H1 (cell line): ENCODE data around the gene VMP1. TPM values are rescaled to one million over a fixed set of nuclear protein-coding genes. Genes with fewer than 3 reads are reported as not detected.

ENCODE experiments used
- CTCF ChIA-PET: fragments of 300-600 bp; sonication (Branson Sonifier 250); formaldehyde crosslinking; loops from one replicate; lab custom pipeline; 2021; ENCODE audit not compliant: partially characterized antibody; lab: Charles Lee
- POLR2A ChIA-PET: fragments of 300-600 bp; sonication (Branson Sonifier 250); formaldehyde crosslinking; loops from one replicate; lab custom pipeline; 2021; ENCODE audit warnings: inconsistent platforms; ENCODE audit not compliant: partially characterized antibody; lab: Charles Lee
- DNase-seq, 2 experiments: peaks; one replicate each; pipeline versions ENCODE4 v3.0.0 to v3.0.0-alpha.2; 2010 to 2022; ENCODE audit warnings: low spot score in 2 of 2, low read depth in 1 of 2, mixed read lengths in 1 of 2
- FAIRE-seq: peaks from 2 replicates; lab custom pipeline; 2011; peaks lifted over from hg19 to GRCh38; lab: Jason Lieb, UNC
- H2AFZ ChIP-seq: 2 replicates; pipeline ENCODE4 v1.8.1; 2012; ENCODE audit warnings: low read length, inconsistent platforms
- H2AK5ac ChIP-seq: 2 replicates; pipeline ENCODE4 v1.6.1; 2013; ENCODE audit warnings: low read depth, low read length
- H2BK120ac ChIP-seq: replicated peaks from 2 replicates; pipeline ENCODE3; 2013; ENCODE audit warnings: low read depth, low read length, inconsistent platforms
- H2BK12ac ChIP-seq: 2 replicates; pipeline ENCODE4 v1.6.1; 2013; ENCODE audit warnings: low read depth, low read length
- H2BK15ac ChIP-seq: 2 replicates; pipeline ENCODE4 v1.6.1; 2013; ENCODE audit warnings: low read length
- H2BK20ac ChIP-seq: 2 replicates; pipeline ENCODE4 v1.6.1; 2013; ENCODE audit warnings: low read length
- H2BK5ac ChIP-seq: 2 replicates; pipeline ENCODE4 v1.6.1; 2013; ENCODE audit warnings: low read depth, low read length
- H3K14ac ChIP-seq: 2 replicates; pipeline ENCODE4 v1.6.1; 2013; ENCODE audit warnings: inconsistent platforms; ENCODE audit not compliant: insufficient read length
- H3K18ac ChIP-seq: 2 replicates; pipeline ENCODE4 v1.6.1; 2013; ENCODE audit warnings: low read length; ENCODE audit errors: extremely low read depth
- H3K23ac ChIP-seq: 2 replicates; pipeline ENCODE4 v1.6.1; 2013; ENCODE audit warnings: inconsistent platforms; ENCODE audit not compliant: insufficient read length
- H3K23me2 ChIP-seq: 2 replicates; pipeline ENCODE4 v1.6.1; 2013; ENCODE audit warnings: low read depth, low read length
- H3K27ac ChIP-seq: 2 replicates; pipeline ENCODE4 v1.6.1; 2011; ENCODE audit warnings: low read depth, low read length, inconsistent platforms
- H3K27me3 ChIP-seq, 4 experiments: replicated peaks in 1 of 4; 1 replicate in 1 of 4; 2 replicates in 3 of 4; pipeline versions ENCODE4 v1.6.1 to v1.8.1; 2011 to 2013; ENCODE audit warnings: low read length in 3 of 4, mild to moderate bottlenecking in 3 of 4, inconsistent platforms in 2 of 4, mixed read lengths in 2 of 4, moderate library complexity in 1 of 4; ENCODE audit not compliant: control insufficient read depth in 3 of 4, insufficient read depth in 3 of 4; ENCODE audit errors: extremely low read depth in 1 of 4
- H3K36me3 ChIP-seq, 4 experiments: 2 replicates each; pipeline versions ENCODE4 v1.6.1 to v1.8.1; 2011 to 2013; ENCODE audit warnings: mild to moderate bottlenecking in 4 of 4, low read length in 3 of 4, moderate library complexity in 2 of 4, control low read depth in 1 of 4, inconsistent platforms in 1 of 4; ENCODE audit not compliant: insufficient read depth in 4 of 4, control insufficient read depth in 2 of 4
- H3K4ac ChIP-seq: replicated peaks from 2 replicates; pipeline ENCODE3; 2013; ENCODE audit warnings: low read length, low read depth, mixed read lengths, inconsistent platforms; ENCODE audit not compliant: insufficient read length
- H3K4me1 ChIP-seq, 4 experiments: replicated peaks in 1 of 4; 1 replicate in 1 of 4; 2 replicates in 3 of 4; pipeline versions ENCODE4 v1.6.1 to v1.8.1; 2011 to 2013; ENCODE audit warnings: low read length in 3 of 4, inconsistent platforms in 2 of 4, mixed read lengths in 1 of 4; ENCODE audit not compliant: insufficient read depth in 4 of 4, control insufficient read depth in 3 of 4
- H3K4me2 ChIP-seq, 2 experiments: 2 replicates each; pipeline versions ENCODE4 v1.6.1 to v1.8.1; 2011 to 2013; ENCODE audit warnings: low read depth in 2 of 2, low read length in 2 of 2, control low read depth in 1 of 2, inconsistent platforms in 1 of 2, mild to moderate bottlenecking in 1 of 2; ENCODE audit not compliant: insufficient read depth in 1 of 2
- H3K4me3 ChIP-seq, 4 experiments: fragments of 200-600, 300-600 bp in 1 of 4; sonication (generic), shearing (Covaris generic), sonication (Bioruptor Twin) in 1 of 4; 2 replicates each; pipeline versions ENCODE4 v1.5.1 to v1.8.1; 2011 to 2016; ENCODE audit warnings: low read length in 4 of 4, low read depth in 3 of 4, control low read depth in 2 of 4, inconsistent platforms in 2 of 4, mild to moderate bottlenecking in 2 of 4, mixed read lengths in 1 of 4, moderate library complexity in 1 of 4; ENCODE audit not compliant: insufficient read depth in 2 of 4; ENCODE audit errors: extremely low read depth in 1 of 4
- H3K56ac ChIP-seq: replicated peaks from 2 replicates; pipeline ENCODE3; 2013; ENCODE audit warnings: low read depth, mild to moderate bottlenecking, mixed read lengths, low read length, inconsistent platforms; ENCODE audit not compliant: insufficient read length
- H3K79me1 ChIP-seq: 2 replicates; pipeline ENCODE4 v1.6.1; 2013; ENCODE audit warnings: low read depth, low read length, control low read depth
- H3K79me2 ChIP-seq, 2 experiments: 2 replicates each; pipeline versions ENCODE4 v1.6.1 to v1.8.1; 2012 to 2013; ENCODE audit warnings: low read length in 2 of 2, mild to moderate bottlenecking in 2 of 2, inconsistent platforms in 1 of 2; ENCODE audit not compliant: insufficient read depth in 2 of 2, control insufficient read depth in 1 of 2
- H3K9ac ChIP-seq, 4 experiments: replicated peaks in 1 of 4; 1 replicate in 1 of 4; 2 replicates in 3 of 4; pipeline versions ENCODE4 v1.6.1 to v1.8.1; 2011 to 2013; ENCODE audit warnings: low read depth in 3 of 4, low read length in 3 of 4, control low read depth in 2 of 4, mild to moderate bottlenecking in 2 of 4, moderate library complexity in 2 of 4, inconsistent platforms in 1 of 4; ENCODE audit errors: extremely low read depth in 1 of 4
- H3K9me3 ChIP-seq, 2 experiments: 2 replicates each; pipeline versions ENCODE4 v1.6.1 to v1.8.1; 2012 to 2013; ENCODE audit warnings: mild to moderate bottlenecking in 2 of 2, moderate library complexity in 2 of 2, control low read depth in 1 of 2, inconsistent platforms in 1 of 2, low read depth in 1 of 2, low read length in 1 of 2, mixed read lengths in 1 of 2; ENCODE audit not compliant: insufficient read depth in 2 of 2
- H4K20me1 ChIP-seq, 2 experiments: replicated peaks in 1 of 2; 2 replicates each; pipeline versions ENCODE3 to v1.8.1; 2011 to 2013; ENCODE audit warnings: inconsistent platforms in 2 of 2, low read length in 2 of 2, mild to moderate bottlenecking in 1 of 2; ENCODE audit not compliant: insufficient read depth in 2 of 2, control insufficient read depth in 1 of 2
- H4K5ac ChIP-seq: 2 replicates; pipeline ENCODE4 v1.6.1; 2013; ENCODE audit warnings: low read length, low read depth, mixed read lengths, inconsistent platforms; ENCODE audit not compliant: insufficient read length
- H4K8ac ChIP-seq: 2 replicates; pipeline ENCODE4 v1.8.0; 2013; ENCODE audit warnings: mild to moderate bottlenecking, moderate library complexity, low read length, inconsistent platforms; ENCODE audit not compliant: insufficient read depth; ENCODE audit errors: extremely low read depth
- H4K91ac ChIP-seq: replicated peaks from 2 replicates; pipeline ENCODE3; 2013; ENCODE audit warnings: low read length, mixed read lengths, inconsistent platforms; ENCODE audit not compliant: insufficient read length
- JUN ChIP-seq: IDR thresholded peaks from 2 replicates; pipeline ENCODE4 v1.6.1; 2011; ENCODE audit warnings: low read depth, mild to moderate bottlenecking, improper control_type of control experiment, low read length
- RBBP5 ChIP-seq: IDR thresholded peaks from 2 replicates; pipeline ENCODE4 v1.7.1; 2012; ENCODE audit warnings: low read depth, mild to moderate bottlenecking, inconsistent platforms, low read length, moderate library complexity, borderline replicate concordance
- ZNF274 ChIP-seq: IDR thresholded peaks from 2 replicates; pipeline ENCODE4 v1.7.0; 2012; ENCODE audit warnings: low read length, borderline replicate concordance; ENCODE audit errors: extremely low read depth
- WGBS, 2 experiments: shearing (Covaris generic) in 1 of 2; methylation state at CpG; one replicate each; pipeline versions ENCODE4 v1.1.6 to v1.1.7; 2013 to 2015; ENCODE audit warnings: low lambda C conversion rate in 2 of 2, mixed read lengths in 2 of 2, inconsistent platforms in 1 of 2, low coverage in 1 of 2, missing lambda C conversion rate in 1 of 2; ENCODE audit not compliant: insufficient replicate concordance in 2 of 2, insufficient coverage in 1 of 2, insufficient read length in 1 of 2; ENCODE audit errors: extremely low coverage in 1 of 2, missing lambda C conversion rate in 1 of 2; 5-methylcytosine and 5-hydroxymethylcytosine counted together
- polyA plus RNA-seq, 7 experiments: library from polyadenylated mRNA; depleted of rRNA in 3 of 7; stranded (reverse) in 5 of 7; unstranded in 2 of 7; fragments of >200 nt in 5 of 7; fragments of 200-250 nt in 2 of 7; gene quantifications; 1 replicate in 5 of 7; 2 replicates in 1 of 7; 4 replicates in 1 of 7; pipeline versions ENCODE4 v1.2.1 to v1.2.3, GENCODE V29; 2011 to 2013; ENCODE audit warnings: missing spikeins in 2 of 7, mixed read lengths in 2 of 7
- total RNA-seq: library from RNA; stranded (reverse); fragmentation: NEBNext Ultra II Directional; extraction: Animal tissue kit (Norgen Biotek cat#: 25700); gene quantifications from 2 replicates; pipeline ENCODE4 v1.2.1, GENCODE V29; 2021

The VMP1 gene
- total and polyA plus RNA-seq, 2 of the 8 experiments (the other 6 are each of a cell fraction or from before 2014, with no cell fraction given) = 45.0 to 92.7 TPM

DNA sequence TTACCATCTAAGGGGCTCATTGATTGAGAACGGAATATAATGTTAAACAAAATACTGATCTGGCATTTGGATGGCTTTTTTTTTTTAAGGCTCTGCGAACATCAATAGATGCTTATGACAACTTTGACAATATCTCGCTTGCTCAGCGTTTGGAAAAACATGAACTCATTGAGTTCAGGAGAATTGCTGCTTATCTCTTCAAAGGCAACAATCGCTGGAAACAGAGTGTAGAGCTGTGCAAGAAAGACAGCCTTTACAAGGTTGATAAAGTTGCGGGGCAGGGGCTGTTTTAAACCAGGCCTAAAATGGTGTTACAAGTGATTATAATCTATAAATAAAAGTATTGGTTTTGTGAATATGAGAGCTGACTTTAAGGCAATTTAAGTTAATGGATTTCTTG is 22.5 kb upstream of the VMP1 start:
- no peak overlapping the region for H2BK20ac ChIP-seq
- H2AK5ac ChIP-seq = no peak overlapping the region
- H3K18ac ChIP-seq = no peak overlapping the region
- H4K91ac ChIP-seq = no peak overlapping the region
- no peaks in the 10 kb centered on the region for H3K4me1 ChIP-seq
- WGBS, 2 experiments = 97% methylated on average over 6 of the region's 6 CpGs; no CpG with 5 or more reads in 1 of the 2 experiments
- no peak overlapping the region for H3K4me3 ChIP-seq
- no peak overlapping the region for H2AFZ ChIP-seq
- no peaks in the 10 kb centered on the region for H3K23me2 ChIP-seq
- no peaks in the 10 kb centered on the region for H3K27me3 ChIP-seq
- H2BK12ac ChIP-seq = no peak overlapping the region
- H3K9me3 ChIP-seq = no peaks in the 10 kb centered on the region
- no peak overlapping the region for H2BK15ac ChIP-seq
- no peak overlapping the region for H3K27ac ChIP-seq
- H4K5ac ChIP-seq = no peak overlapping the region
- no peak overlapping the region for H3K4ac ChIP-seq
- H4K8ac ChIP-seq = no peak overlapping the region; the same call in 1 of the 2 replicates
- H3K36me3 ChIP-seq = peaks cover 24 to 97% (median 73%) of the 10 kb centered on the region in 4 experiments
- no peak overlapping the region for H2BK5ac ChIP-seq
- no peak for TF ChIP-seq ZNF274
- TF ChIP-seq RBBP5 = no peak
- no peak for TF ChIP-seq JUN
- FAIRE-seq (no peak), DNase-seq (no peak)
- H3K79me2 ChIP-seq = no peaks in the 10 kb centered on the region
- no peak overlapping the region for H3K4me2 ChIP-seq
- H3K9ac ChIP-seq = no peak overlapping the region
- ChIA-PET POLR2A (interaction anchor here (1.5 to 1.8 kb wide), 2 partner anchors 10 to 65 kb away, joined by 3 to 4 read pairs; partner anchors contain the start of gene CLTC), CTCF (interaction anchor here (0.7 kb wide), 1 partner anchor 8 kb away, joined by 3 read pairs; no protein-coding TSS in a partner anchor)
- H3K56ac ChIP-seq = no peak overlapping the region
- no peak overlapping the region for H3K14ac ChIP-seq
- H3K79me1 ChIP-seq = no peaks in the 10 kb centered on the region
- H3K23ac ChIP-seq = no peak overlapping the region
- H4K20me1 ChIP-seq = peaks cover 2 to 3% of the 10 kb centered on the region in 2 experiments
- H2BK120ac ChIP-seq = no peak overlapping the region
